ENCODE results near the gene FBXL13.
A peak's percentile ranks its signal among the peaks of the same experiment; 100 is the strongest.

Gene FBXL13

DNA sequence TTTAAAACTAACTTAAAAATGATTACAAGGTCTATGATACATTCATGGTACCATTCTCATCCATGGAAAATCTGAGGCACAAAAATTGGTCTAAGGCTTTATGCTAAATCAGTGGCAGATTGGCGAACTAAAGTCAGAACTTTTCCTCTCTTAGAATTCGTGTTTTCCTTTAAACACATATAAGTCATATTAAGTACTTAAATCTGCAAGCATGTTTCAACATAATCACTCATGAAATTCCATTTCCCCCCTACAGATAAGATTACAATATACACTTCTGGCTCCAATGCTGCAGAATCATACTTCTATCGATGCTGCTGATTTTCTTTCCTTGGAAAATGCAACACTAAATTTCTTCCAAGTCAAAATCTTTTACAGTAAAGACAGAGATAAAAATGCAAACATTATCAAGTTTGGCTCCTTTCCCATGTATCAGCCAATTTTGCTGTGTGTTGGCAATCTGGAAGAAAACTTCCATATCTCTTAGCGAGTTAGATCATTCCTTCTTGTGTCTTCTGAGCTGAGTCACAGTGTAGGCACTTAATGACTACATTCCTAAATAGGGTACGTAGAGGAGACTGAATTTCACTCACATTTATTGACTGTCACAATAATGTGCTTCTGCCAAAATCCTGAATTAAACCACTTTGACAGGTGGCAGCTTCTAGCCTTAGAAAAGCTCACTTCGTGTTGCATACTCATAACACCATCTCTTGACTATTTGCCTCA is 238.2 kb downstream of the FBXL13 start:
- peak overlapping the region; percentile 54 to 83 (median 73) for H3K27ac Mint-ChIP-seq
- peak overlapping the region in 1 of 3 experiments; percentile 8 for H3K4me3 Mint-ChIP-seq
- H3K36me3 Mint-ChIP-seq (ENCODE audit: low read depth): peaks cover 7% of the 10 kb centered on the region
- no peaks in the 10 kb centered on the region for H3K9me3 Mint-ChIP-seq
- no peaks in the 10 kb centered on the region for H3K27me3 Mint-ChIP-seq (ENCODE audit: low read depth)
- TF ChIP-seq, protein P1, sequence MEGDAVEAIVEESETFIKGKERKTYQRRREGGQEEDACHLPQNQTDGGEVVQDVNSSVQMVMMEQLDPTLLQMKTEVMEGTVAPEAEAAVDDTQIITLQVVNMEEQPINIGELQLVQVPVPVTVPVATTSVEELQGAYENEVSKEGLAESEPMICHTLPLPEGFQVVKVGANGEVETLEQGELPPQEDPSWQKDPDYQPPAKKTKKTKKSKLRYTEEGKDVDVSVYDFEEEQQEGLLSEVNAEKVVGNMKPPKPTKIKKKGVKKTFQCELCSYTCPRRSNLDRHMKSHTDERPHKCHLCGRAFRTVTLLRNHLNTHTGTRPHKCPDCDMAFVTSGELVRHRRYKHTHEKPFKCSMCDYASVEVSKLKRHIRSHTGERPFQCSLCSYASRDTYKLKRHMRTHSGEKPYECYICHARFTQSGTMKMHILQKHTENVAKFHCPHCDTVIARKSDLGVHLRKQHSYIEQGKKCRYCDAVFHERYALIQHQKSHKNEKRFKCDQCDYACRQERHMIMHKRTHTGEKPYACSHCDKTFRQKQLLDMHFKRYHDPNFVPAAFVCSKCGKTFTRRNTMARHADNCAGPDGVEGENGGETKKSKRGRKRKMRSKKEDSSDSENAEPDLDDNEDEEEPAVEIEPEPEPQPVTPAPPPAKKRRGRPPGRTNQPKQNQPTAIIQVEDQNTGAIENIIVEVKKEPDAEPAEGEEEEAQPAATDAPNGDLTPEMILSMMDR (IDR thresholded peaks at IDR 0.05; ENCODE audit: unreplicated experiment in 3 of 3): no peak
- peaks cover 68% of the 10 kb centered on the region for H3K4me1 Mint-ChIP-seq

DNA sequence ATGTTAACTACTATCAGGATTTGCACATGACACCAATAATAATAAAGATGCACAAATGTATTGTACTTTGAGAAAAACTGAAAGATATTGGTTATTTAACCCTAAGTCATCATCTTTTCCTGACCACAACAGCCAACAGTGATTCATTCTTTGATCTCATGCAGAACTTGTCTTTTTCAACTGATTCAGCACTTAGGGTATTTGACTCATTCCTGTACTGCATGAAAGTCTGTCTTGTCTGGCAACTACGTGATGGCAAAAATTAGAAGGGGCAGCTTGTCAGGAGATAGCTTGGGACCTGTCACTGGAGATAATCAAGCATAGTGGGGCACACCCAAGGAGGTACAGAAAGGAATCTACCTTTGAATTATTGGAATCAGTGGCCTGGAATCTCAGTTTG is 239.6 kb downstream of the FBXL13 start:
- H3K36me3 Mint-ChIP-seq (ENCODE audit: low read depth): peaks cover 15% of the 10 kb centered on the region
- H3K4me3 Mint-ChIP-seq: no peak overlapping the region
- no peaks in the 10 kb centered on the region for H3K27me3 Mint-ChIP-seq (ENCODE audit: low read depth)
- H3K27ac Mint-ChIP-seq: peak overlapping the region in 2 of 3 experiments; percentile 30 to 83
- H3K9me3 Mint-ChIP-seq: no peaks in the 10 kb centered on the region
- H3K4me1 Mint-ChIP-seq: peaks cover 57% of the 10 kb centered on the region
- TF ChIP-seq, protein P1 (IDR thresholded peaks at IDR 0.05; ENCODE audit: unreplicated experiment in 3 of 3): no peak

- Mint-ChIP-seq H3K27ac (no peak overlapping the region), H3K27me3 (ENCODE audit: low read depth) (no peaks in the 10 kb centered on the region)
Measured at GRCh38 chr7:102834466-102834865, 240.1 kb downstream of the FBXL13 start.

DNA sequence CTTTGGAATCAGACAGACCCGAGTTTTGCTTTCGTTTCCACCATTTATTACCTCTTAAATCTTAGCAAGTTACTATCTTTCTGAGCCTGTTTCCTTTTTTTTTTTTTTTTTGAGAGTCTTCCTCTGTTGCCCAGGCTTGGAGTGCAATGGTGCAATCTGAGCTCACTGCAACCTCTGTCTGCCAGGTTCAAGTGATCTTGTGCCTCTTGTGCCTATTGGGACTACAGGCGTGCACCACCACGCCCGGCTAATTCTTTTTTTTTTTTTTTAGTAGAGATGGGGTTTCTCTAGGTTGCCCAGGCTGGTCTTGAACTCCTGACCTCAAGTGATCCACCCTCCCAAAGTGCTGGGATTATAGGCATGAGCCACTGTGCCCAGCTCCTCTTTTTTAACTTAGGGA is 241.3 kb downstream of the FBXL13 start:
- TF ChIP-seq, protein P1 (IDR thresholded peaks at IDR 0.05; ENCODE audit: unreplicated experiment in 3 of 3): no peak
- Mint-ChIP-seq H3K4me1 (peaks cover 56% of the 10 kb centered on the region), H3K27ac (peak overlapping the region in 2 of 3 experiments; percentile 82 to 85)

More at GRCh38 chr7:102834466-102834865, 240.1 kb downstream of the FBXL13 start:
- Mint-ChIP-seq H3K4me1 (peaks cover 59% of the 10 kb centered on the region), H3K9me3 (no peaks in the 10 kb centered on the region), H3K36me3 (ENCODE audit: low read depth) (peaks cover 18% of the 10 kb centered on the region), H3K4me3 (no peak overlapping the region)
- TF ChIP-seq, protein P1 (IDR thresholded peaks at IDR 0.05; ENCODE audit: unreplicated experiment in 3 of 3): no peak

GRCh38 chr7:102832674-102833073 is 241.9 kb downstream of the FBXL13 start:
- Mint-ChIP-seq H3K9me3 (no peaks in the 10 kb centered on the region), H3K4me1 (peaks cover 49% of the 10 kb centered on the region), H3K27me3 (ENCODE audit: low read depth) (no peaks in the 10 kb centered on the region), H3K27ac (peak overlapping the region in 2 of 3 experiments; percentile 82 to 85), H3K36me3 (ENCODE audit: low read depth) (peaks cover 29% of the 10 kb centered on the region), H3K4me3 (peak overlapping the region in 1 of 3 experiments; percentile 12)
- TF ChIP-seq, protein P1 (IDR thresholded peaks at IDR 0.05; ENCODE audit: unreplicated experiment in 3 of 3): no peak

More for the DNA sequence above, 241.3 kb downstream of the FBXL13 start:
- no peaks in the 10 kb centered on the region for H3K9me3 Mint-ChIP-seq
- no peak overlapping the region for H3K4me3 Mint-ChIP-seq
- H3K36me3 Mint-ChIP-seq (ENCODE audit: low read depth): peaks cover 26% of the 10 kb centered on the region
- H3K27me3 Mint-ChIP-seq (ENCODE audit: low read depth): no peaks in the 10 kb centered on the region

DNA sequence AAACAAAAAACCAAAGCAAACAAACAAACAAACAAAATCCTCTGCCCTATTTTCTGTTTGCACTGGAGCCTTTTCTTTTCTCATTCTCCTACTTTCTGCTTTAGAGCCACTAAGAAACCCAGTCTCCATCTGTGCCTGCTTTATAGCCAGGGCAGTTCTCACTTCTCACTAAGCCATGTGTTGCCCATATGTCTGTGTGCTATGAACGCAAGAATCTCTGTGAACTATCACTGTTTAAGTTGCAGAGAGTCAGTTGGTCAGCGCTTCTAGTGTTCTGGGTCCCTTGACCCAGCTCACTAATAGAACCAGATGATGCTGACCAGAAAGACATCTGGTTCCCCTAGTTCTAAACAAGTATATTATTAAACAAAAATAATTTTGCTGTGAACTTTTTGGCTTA is 244.4 kb downstream of the FBXL13 start:
- TF ChIP-seq, protein P1 (IDR thresholded peaks at IDR 0.05; ENCODE audit: unreplicated experiment in 3 of 3): no peak
- H3K27ac Mint-ChIP-seq: peak overlapping the region in 2 of 3 experiments; percentile 23 to 32

More for the DNA sequence above, 244.4 kb downstream of the FBXL13 start:
- Mint-ChIP-seq H3K4me3 (no peak overlapping the region), H3K36me3 (ENCODE audit: low read depth) (peaks cover 45% of the 10 kb centered on the region), H3K9me3 (no peaks in the 10 kb centered on the region), H3K4me1 (peaks cover 32% of the 10 kb centered on the region), H3K27me3 (ENCODE audit: low read depth) (no peaks in the 10 kb centered on the region)
